HEK293T (cell line): ENCODE data around the gene LIN52.

ENCODE experiments used
- CTCF ChIA-PET: fragments of 350-600 bp; formaldehyde crosslinking; extraction: SDS; loops from one replicate; lab custom pipeline; 2021; ENCODE audit warnings: antibody characterized with exemption, inconsistent platforms; lab: Yijun Ruan, JAX
- POLR2A ChIA-PET: fragments of 350-600 bp; formaldehyde crosslinking; extraction: SDS; loops from one replicate; lab custom pipeline; 2020; ENCODE audit warnings: antibody characterized with exemption, inconsistent platforms; lab: Yijun Ruan, JAX
- DNase-seq: peaks from one replicate; pipeline ENCODE4 v3.0.0; 2012; ENCODE audit warnings: mixed read lengths; ENCODE audit errors: extremely low spot score
- ARNT ChIP-seq: fragments of 450-650 bp; IDR thresholded peaks from 2 replicates; pipeline ENCODE4 v1.6.1; 2017; ENCODE audit warnings: mild to moderate bottlenecking
- BHLHE40 ChIP-seq: fragments of 450-650 bp; IDR thresholded peaks from 2 replicates; pipeline ENCODE4 v1.6.1; 2016; ENCODE audit warnings: mild to moderate bottlenecking, moderate library complexity, borderline replicate concordance
- CTBP1 ChIP-seq: fragments of 450-650 bp; IDR thresholded peaks from 2 replicates; pipeline ENCODE4 v1.6.1; 2016; ENCODE audit warnings: borderline replicate concordance
- ELF4 ChIP-seq: fragments of 450-650 bp; IDR thresholded peaks from 2 replicates; pipeline ENCODE4 v1.6.1; 2017; ENCODE audit warnings: antibody characterized with exemption
- FOXA1 ChIP-seq: fragments of 450-650 bp; IDR thresholded peaks from 2 replicates; pipeline ENCODE4 v1.6.1; 2016; ENCODE audit warnings: mild to moderate bottlenecking
- FOXK2 ChIP-seq: fragments of 450-650 bp; IDR thresholded peaks from 2 replicates; pipeline ENCODE4 v1.6.1; 2016; ENCODE audit warnings: mild to moderate bottlenecking
- FOXM1 ChIP-seq: fragments of 450-650 bp; IDR thresholded peaks from 2 replicates; pipeline ENCODE4 v1.6.1; 2017; ENCODE audit warnings: mild to moderate bottlenecking, borderline replicate concordance
- HDGF ChIP-seq: fragments of 450-650 bp; IDR thresholded peaks from 2 replicates; pipeline ENCODE4 v1.6.1; 2017; ENCODE audit warnings: antibody characterized with exemption, borderline replicate concordance
- L3MBTL2 ChIP-seq: fragments of 450-650 bp; conservative IDR thresholded peaks from 2 replicates; pipeline ENCODE4 v1.6.1; 2016; ENCODE audit warnings: mild to moderate bottlenecking
- LEF1 ChIP-seq: fragments of 450-650 bp; IDR thresholded peaks from 2 replicates; pipeline ENCODE4 v1.6.1; 2017; ENCODE audit warnings: mild to moderate bottlenecking, borderline replicate concordance
- NFRKB ChIP-seq: fragments of 450-650 bp; IDR thresholded peaks from 2 replicates; pipeline ENCODE4 v1.6.1; 2016; ENCODE audit warnings: mild to moderate bottlenecking, moderate library complexity
- PKNOX1 ChIP-seq: fragments of 450-650 bp; IDR thresholded peaks from 2 replicates; pipeline ENCODE4 v1.6.1; 2016
- SP1 ChIP-seq: fragments of 450-650 bp; IDR thresholded peaks from 2 replicates; pipeline ENCODE4 v1.6.1; 2017
- SUZ12 ChIP-seq: fragments of 450-650 bp; IDR thresholded peaks from 2 replicates; pipeline ENCODE4 v1.6.1; 2016; ENCODE audit warnings: mild to moderate bottlenecking
- TARDBP ChIP-seq: fragments of 450-650 bp; IDR thresholded peaks from 2 replicates; pipeline ENCODE4 v1.6.1; 2016
- ZNF384 ChIP-seq: fragments of 450-650 bp; IDR thresholded peaks from 2 replicates; pipeline ENCODE4 v1.6.1; 2016

LIN52 gene

GRCh38 chr14:74048281-74048680 lies 36.5 kb upstream of the LIN52 start:
- POLR2A ChIA-PET, result no interaction called here
- TF ChIP-seq FOXM1 (no peak), CTBP1 (no peak), NFRKB (no peak), FOXA1 (no peak), ZNF384 (no peak), ARNT (no peak), ELF4 (no peak), HDGF (no peak), PKNOX1 (no peak), TARDBP (no peak), SP1 (no peak)
- CTCF ChIA-PET, result interaction anchor here (1.4 kb wide), 1 partner anchor 13 kb away, joined by 3 read pairs; no protein-coding TSS in a partner anchor
- DNase-seq, result peak; percentile 17

- no peak for DNase-seq
- TF ChIP-seq SUZ12 (no peak), TARDBP (no peak), ELF4 (no peak), NFRKB (no peak), FOXM1 (no peak), LEF1 (no peak)
- ChIA-PET CTCF (interaction anchor here (1.1 kb wide), 1 partner anchor 321 kb away, joined by 3 read pairs; no protein-coding TSS in a partner anchor), POLR2A (no interaction called here)
These were observed 34.8 kb upstream of the LIN52 start for GRCh38 chr14:74049876-74050495.

GRCh38 chr14:74062809-74063150 lies 22.0 kb upstream of the LIN52 start:
- no peak for DNase-seq
- TF ChIP-seq SP1 (no peak), ELF4 (no peak), ARNT (no peak), ZNF384 (no peak), SUZ12 (no peak), L3MBTL2 (no peak)
- CTCF ChIA-PET, result no interaction called here
- POLR2A ChIA-PET, result no interaction called here

GRCh38 chr14:74064426-74064825 lies 20.3 kb upstream of the LIN52 start:
- no peak for DNase-seq
- ChIA-PET CTCF (no interaction called here), POLR2A (no interaction called here)
- TF ChIP-seq NFRKB, result no peak
- TF ChIP-seq LEF1, result no peak
- no peak for TF ChIP-seq ELF4
- no peak for TF ChIP-seq L3MBTL2
- no peak for TF ChIP-seq ZNF384
- TF ChIP-seq TARDBP, result no peak
- TF ChIP-seq BHLHE40, result no peak
- no peak for TF ChIP-seq FOXM1
- no peak for TF ChIP-seq PKNOX1
- no peak for TF ChIP-seq FOXK2
- no peak for TF ChIP-seq ARNT
- no peak for TF ChIP-seq FOXA1
- no peak for TF ChIP-seq SUZ12
- no peak for TF ChIP-seq SP1
- no peak for TF ChIP-seq HDGF
- TF ChIP-seq CTBP1, result no peak

GRCh38 chr14:74064883-74065282 lies 19.9 kb upstream of the LIN52 start:
- DNase-seq, result no peak
- no peak for TF ChIP-seq FOXK2
- no peak for TF ChIP-seq FOXM1
- no peak for TF ChIP-seq ZNF384
- TF ChIP-seq ELF4, result no peak
- no peak for TF ChIP-seq BHLHE40
- TF ChIP-seq PKNOX1, result no peak
- TF ChIP-seq TARDBP, result no peak
- TF ChIP-seq NFRKB, result no peak
- TF ChIP-seq ARNT, result no peak
- no peak for TF ChIP-seq SP1
- TF ChIP-seq LEF1, result no peak
- TF ChIP-seq HDGF, result no peak
- no peak for TF ChIP-seq CTBP1
- TF ChIP-seq L3MBTL2, result no peak
- TF ChIP-seq FOXA1, result no peak
- TF ChIP-seq SUZ12, result no peak
- ChIA-PET CTCF (no interaction called here), POLR2A (no interaction called here)

- TF ChIP-seq TARDBP, result no peak
- TF ChIP-seq FOXK2, result no peak
- TF ChIP-seq FOXA1, result no peak
- no peak for DNase-seq
- ChIA-PET POLR2A (no interaction called here), CTCF (interaction anchor here (0.6 kb wide), 1 partner anchor 264 kb away, joined by 3 read pairs; no protein-coding TSS in a partner anchor)
These were observed 18.8 kb upstream of the LIN52 start for GRCh38 chr14:74065746-74066575.
